GM18907 (cell line): ENCODE results near the gene DDX60.
"Not testable (repeated sequence)": the region's sequence is repeated elsewhere in the genome, so short reads cannot be mapped to it uniquely, and the experiment has no call there.

Source experiments
- ATAC-seq: cut with Tn5 transposase; IDR thresholded peaks from one replicate; pipeline ENCODE4 v1.9.1; 2021; ENCODE audit warnings: mild to moderate bottlenecking, moderate library complexity; ENCODE audit not compliant: unreplicated experiment

The DDX60 gene, protein sequence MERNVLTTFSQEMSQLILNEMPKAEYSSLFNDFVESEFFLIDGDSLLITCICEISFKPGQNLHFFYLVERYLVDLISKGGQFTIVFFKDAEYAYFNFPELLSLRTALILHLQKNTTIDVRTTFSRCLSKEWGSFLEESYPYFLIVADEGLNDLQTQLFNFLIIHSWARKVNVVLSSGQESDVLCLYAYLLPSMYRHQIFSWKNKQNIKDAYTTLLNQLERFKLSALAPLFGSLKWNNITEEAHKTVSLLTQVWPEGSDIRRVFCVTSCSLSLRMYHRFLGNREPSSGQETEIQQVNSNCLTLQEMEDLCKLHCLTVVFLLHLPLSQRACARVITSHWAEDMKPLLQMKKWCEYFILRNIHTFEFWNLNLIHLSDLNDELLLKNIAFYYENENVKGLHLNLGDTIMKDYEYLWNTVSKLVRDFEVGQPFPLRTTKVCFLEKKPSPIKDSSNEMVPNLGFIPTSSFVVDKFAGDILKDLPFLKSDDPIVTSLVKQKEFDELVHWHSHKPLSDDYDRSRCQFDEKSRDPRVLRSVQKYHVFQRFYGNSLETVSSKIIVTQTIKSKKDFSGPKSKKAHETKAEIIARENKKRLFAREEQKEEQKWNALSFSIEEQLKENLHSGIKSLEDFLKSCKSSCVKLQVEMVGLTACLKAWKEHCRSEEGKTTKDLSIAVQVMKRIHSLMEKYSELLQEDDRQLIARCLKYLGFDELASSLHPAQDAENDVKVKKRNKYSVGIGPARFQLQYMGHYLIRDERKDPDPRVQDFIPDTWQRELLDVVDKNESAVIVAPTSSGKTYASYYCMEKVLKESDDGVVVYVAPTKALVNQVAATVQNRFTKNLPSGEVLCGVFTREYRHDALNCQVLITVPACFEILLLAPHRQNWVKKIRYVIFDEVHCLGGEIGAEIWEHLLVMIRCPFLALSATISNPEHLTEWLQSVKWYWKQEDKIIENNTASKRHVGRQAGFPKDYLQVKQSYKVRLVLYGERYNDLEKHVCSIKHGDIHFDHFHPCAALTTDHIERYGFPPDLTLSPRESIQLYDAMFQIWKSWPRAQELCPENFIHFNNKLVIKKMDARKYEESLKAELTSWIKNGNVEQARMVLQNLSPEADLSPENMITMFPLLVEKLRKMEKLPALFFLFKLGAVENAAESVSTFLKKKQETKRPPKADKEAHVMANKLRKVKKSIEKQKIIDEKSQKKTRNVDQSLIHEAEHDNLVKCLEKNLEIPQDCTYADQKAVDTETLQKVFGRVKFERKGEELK (N-terminal part only)

DNA sequence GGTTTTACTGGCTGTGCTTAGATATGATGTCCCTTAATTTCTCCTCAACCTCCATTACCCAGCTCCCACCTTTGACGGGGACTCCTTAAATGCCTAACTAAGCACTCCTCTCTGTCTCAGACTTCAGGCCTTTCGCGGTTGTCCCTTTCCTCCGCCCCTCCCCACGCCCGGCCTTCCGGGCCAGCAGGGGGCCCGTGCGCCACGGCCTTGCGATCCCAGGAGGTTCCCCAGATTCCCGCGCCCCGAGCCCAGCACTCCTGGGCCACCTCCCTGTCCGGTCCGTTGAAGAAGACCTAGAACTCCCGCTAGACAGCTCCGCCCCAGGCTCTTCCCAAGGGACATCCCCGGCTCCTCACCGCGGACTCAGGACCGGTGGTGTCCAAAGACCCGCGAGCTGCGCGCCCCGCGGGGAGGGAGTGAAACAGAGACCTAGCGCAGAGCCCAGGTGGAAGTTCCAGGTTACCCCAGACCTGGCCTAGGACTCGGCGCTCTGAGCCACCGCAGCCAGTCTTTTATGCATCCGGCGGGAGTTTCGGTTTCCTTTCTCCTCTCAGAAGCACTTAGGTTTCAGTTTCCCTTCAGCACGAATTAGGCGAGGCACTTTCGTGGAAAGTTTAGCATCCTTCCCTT lies at the start of gene DDX60:
DDX60 (minus strand) TSS at position 487 of the 630 bp plus-strand sequence. CDS start 7,493 bp downstream, outside the sequence.
- ATAC-seq, result peak; percentile 99

GRCh38 chr4:168367065-168367464 lies 48.5 kb upstream of the DDX60 start:
- no peak for ATAC-seq

DNA sequence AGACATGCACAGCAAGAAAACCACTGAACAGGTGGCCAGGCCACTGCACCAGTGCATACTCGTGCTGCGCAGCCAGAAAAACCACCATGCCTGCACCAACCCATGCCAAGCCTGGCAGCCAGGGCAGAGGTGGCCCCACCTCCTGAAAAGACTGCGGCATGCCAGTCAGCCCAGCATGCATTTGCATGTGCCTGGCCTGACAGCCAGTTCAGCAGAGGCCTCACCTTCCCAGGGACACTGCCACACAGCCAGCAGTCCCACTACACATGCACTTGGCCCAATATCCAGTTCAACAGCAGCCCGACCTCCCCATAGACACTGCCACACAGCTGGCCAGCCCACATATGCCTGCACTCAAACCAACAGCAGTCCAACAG lies 43.5 kb upstream of the DDX60 start:
- ATAC-seq, result no peak

DNA sequence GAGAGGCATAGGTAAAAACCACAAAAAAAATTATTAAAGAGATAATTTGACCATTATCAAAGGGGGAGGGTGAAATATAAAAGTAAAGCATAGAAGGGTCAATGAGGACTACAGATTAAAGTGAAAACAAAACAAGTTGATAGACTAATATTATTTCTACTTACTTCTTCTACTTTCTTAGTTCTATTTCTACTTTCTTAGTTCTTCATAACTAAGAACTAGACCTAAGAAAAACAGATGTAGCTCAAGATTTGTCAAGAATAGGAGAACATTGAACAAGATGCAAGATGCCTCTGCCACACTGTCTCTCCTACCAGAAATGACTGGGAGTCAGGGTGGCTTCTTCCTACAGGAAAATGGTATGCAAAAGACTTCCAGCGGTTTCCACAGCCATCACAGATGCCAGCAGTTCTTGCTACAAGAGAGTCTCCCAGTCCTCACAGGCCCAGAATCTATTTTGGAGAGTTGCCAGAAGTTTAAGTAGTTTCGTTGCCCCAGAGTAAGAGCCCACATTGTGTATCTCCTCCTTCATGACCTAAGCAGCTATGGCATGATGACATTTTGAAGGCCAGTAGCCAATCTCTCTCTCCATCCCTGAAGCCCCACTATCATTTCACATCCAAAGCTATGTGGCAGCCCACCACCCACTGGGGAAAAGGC lies 42.9 kb upstream of the DDX60 start:
- no peak for ATAC-seq

GRCh38 chr4:168360271-168360670 lies 41.7 kb upstream of the DDX60 start:
- no peak for ATAC-seq

DNA sequence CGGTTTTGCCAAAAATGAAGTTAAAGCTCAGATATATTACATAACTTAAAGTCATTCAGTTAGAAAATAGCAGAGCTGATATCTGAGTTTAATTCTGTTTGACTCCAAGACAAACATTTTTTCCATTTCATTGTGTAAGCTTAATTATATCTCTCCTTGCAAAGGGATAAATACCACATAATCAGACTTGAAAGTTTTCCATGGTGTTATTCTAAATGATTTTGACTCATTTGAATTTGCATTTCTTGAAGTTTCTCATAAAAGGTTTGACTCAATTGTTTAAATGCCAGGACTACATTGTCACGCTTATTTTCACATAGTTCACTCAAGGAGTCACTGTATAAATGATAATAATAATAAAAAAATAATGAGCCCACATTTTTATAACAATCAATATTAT lies 39.4 kb upstream of the DDX60 start:
- ATAC-seq, result no peak

DNA sequence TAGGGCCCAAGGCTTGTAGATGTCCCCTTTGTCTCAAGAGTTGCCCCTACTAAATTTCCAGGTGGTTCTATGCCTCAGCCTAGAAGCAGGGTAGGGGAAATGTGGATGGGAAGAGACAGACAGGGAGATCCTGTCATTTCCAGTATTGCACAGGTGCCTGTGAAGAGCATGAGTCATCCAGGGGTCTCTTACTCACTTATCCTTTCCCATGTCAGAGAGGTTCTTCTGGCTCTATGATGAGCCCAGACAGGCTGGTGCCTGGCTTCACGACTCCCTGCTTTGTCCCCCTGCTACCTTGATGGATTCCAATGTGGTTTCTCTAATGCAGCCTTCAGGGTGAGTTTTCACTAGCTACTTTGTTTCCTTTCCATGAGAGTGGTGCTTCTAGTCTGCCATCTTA lies 35.2 kb upstream of the DDX60 start:
- no peak for ATAC-seq

GRCh38 chr4:168337550-168337940 lies 19.0 kb upstream of the DDX60 start:
- ATAC-seq, result no peak

- ATAC-seq, result no peak
Measured at GRCh38 chr4:168336837-168337549, 18.4 kb upstream of the DDX60 start.

DNA sequence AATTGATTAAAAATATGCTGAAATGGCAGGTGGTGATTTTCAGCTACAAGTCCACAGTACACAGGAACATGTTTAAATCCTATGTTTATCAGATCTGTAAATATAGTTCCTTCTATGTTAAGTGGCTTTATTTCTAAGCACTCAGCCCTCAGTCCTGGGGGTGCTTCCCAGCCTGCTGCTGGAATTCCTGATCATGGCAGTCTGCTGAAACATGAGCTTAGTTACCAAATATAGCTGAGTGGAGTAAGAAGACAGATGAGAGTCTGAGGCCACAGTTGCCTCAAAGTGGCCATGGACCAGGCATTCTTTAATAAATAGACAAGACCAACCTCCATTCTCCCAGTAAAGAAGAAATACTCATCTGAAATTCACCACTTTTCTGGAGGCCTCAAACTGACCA lies 17.1 kb upstream of the DDX60 start:
- no peak for ATAC-seq

DNA sequence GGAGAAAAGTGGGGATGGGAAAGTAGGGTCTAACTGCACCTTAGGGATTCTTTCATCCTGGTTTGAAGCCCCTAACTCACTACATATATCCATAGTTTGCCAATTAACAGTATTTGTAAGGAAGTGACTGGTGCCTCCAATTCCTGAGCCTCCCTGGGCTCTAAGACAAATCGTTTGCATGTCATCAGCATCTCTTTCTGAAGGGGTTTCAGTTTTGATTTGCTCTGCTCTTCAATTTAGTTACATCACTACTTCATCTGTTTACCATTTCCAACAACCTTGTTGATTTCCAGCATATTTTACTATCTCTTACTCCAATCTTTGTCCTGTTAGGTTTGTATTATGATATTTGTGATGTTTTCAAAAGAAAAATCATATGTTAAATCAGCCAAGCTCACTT lies 15.5 kb upstream of the DDX60 start:
- no peak for ATAC-seq

GRCh38 chr4:168330575-168330974 lies 12.0 kb upstream of the DDX60 start:
- ATAC-seq, result not testable (repeated sequence)

DNA sequence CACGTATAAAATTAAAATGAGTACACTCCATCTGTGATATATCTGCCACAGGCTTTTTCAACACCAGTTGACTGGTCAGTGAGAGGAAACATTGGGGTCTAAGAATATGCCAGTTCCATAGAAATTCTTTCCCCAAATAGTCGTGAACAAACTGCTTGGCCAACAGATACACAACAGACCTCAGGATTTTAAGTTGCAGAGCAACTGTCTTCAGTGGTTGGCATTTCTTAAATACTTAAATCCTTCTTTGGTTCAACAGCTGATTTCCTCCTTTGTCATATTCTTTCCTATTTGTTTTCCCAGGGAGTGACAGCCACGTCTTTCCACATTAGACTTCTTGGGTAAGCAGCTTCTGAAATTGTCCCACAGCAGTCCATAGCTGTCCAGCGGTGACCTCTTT lies 7.0 kb upstream of the DDX60 start:
- no peak for ATAC-seq

GRCh38 chr4:168321006-168321405 lies 2.5 kb upstream of the DDX60 start:
- ATAC-seq, result no peak

DNA sequence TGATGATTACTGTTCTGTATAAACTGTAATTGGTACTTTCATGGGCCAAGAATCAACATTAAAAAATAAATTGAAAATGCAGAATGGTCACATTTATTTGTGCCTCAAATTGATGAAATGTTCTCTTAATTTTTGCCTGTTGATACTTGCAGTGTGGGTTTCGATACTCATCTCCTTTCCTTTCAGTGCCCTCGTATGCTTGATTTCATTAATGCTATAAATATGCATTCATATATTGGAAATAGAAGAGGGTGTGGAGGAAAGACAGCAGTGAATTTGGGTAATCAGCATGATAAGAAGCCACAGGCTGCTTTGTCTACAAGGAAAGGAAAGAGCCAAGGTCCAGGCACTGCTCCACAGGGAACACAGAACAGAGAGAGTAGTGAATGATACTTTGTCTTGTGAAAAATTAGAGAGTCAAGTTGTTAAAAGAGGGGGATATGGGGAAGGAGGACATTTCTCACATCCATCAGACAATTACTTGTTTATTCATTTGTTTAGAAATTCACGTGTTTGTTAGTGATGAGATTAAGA lies 1.0 kb upstream of the DDX60 start:
- ATAC-seq, result no peak

DNA sequence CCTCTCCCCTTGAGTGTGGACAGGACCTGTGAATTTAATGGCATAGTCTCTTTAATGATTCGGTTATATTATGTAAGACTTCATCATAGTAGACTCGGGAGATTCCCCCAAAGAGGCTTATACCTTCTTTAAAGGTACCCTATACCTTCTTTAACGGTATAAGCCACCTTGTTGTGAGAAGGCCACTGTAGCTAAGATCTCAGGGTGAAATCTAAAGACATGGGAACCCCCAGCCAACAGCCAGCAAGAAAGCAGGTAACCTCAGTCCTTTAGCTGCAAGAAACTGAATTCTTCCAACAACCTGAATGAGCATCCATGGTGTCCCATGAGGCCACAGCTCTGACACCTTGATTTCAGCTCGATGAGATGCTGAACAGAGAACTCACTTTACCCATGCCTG lies 931 bp downstream of the DDX60 start:
- ATAC-seq, result no peak

DNA sequence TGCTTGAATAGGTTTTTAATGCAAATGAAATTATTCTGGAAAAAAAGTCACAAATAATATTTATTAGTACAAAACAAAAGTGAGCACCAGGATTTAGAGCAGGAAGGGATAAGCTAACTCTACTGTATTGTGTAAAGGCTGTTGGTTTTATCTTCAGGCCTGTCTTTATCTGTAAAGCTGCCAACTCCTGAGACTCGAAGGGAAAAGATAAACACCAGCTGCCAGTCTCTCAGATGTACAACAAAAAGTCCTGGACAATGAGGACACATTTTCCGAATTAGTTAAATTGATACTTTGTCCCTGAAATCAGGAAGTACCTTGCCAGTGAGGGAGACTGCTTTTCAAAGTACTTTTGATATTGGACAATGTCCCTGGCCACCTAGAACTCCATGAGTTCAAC lies 8.8 kb downstream of the DDX60 start:
- no peak for ATAC-seq

- ATAC-seq, result no peak
Measured at GRCh38 chr4:168308912-168309311, 9.6 kb downstream of the DDX60 start.

DNA sequence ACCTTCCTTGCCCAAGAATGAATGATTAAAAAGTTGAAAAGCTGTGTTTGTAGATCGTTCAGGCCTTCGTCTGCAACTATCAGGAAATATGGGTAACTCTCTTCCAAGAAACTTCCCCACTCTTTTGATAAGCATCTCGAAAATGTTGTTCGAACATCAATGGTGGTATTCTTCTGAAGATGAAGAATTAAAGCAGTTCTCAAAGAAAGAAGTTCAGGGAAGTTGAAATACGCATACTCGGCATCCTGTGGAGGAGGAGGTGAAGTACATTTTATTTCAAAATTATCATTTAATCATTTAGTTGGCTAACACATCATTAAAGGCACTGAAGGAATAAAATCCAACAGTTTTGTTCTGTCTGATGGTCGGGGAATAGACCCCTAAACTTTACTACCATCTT lies 12.1 kb downstream of the DDX60 start:
- ATAC-seq, result no peak
